Measurements from ENCODE around the gene RPS6KC1.

The RPS6KC1 gene

DNA sequence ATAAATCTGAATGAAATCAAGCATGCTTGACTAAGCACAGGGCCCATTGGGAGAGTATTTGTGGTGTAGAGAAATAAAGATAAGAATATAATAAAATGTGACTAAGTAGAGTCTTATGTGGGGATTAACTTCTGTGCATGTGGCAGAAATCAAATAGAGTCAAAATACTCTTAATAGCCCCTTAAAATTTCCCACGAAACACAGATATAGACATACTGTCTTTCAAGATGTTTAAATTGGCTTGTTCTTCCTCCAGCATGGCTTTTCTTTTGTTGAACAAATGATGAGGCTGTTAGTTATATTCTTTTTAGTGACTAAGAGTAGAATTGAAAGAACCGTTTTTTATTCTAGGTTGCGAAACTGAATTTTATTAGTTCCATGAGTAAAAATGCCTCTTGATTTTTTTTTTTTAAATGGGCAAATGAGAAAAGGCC lies 112.3 kb downstream of the RPS6KC1 start:
- TF ChIP-seq EZH2phosphoT487 (IDR thresholded peaks at IDR 0.05; ENCODE audit: borderline replicate concordance) = no peak
- TF ChIP-seq, protein P1, sequence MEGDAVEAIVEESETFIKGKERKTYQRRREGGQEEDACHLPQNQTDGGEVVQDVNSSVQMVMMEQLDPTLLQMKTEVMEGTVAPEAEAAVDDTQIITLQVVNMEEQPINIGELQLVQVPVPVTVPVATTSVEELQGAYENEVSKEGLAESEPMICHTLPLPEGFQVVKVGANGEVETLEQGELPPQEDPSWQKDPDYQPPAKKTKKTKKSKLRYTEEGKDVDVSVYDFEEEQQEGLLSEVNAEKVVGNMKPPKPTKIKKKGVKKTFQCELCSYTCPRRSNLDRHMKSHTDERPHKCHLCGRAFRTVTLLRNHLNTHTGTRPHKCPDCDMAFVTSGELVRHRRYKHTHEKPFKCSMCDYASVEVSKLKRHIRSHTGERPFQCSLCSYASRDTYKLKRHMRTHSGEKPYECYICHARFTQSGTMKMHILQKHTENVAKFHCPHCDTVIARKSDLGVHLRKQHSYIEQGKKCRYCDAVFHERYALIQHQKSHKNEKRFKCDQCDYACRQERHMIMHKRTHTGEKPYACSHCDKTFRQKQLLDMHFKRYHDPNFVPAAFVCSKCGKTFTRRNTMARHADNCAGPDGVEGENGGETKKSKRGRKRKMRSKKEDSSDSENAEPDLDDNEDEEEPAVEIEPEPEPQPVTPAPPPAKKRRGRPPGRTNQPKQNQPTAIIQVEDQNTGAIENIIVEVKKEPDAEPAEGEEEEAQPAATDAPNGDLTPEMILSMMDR (conservative IDR thresholded peaks at IDR 0.05; ENCODE audit: low read length) = no peak
- no peaks in the 10 kb centered on the region for H3K9me2 ChIP-seq (replicated peaks; ENCODE audit: low read depth, low read length)
- H3K9me3 ChIP-seq (ENCODE audit: insufficient read depth, low read depth, low read length) = no peaks in the 10 kb centered on the region
- H3K9ac ChIP-seq (ENCODE audit: low read depth, low read length, poor library complexity, severe bottlenecking) = no peak overlapping the region
- H4K20me1 ChIP-seq (ENCODE audit: insufficient read depth, low read length, poor library complexity, severe bottlenecking) = no peaks in the 10 kb centered on the region
- no peak overlapping the region for H2AFZ ChIP-seq (ENCODE audit: low read length)
- H3K27me3 ChIP-seq (ENCODE audit: insufficient read depth, low read length, poor library complexity, severe bottlenecking) = no peaks in the 10 kb centered on the region
- no peaks in the 10 kb centered on the region for H3F3A ChIP-seq (ENCODE audit: low read depth)
- no peaks in the 10 kb centered on the region for H3K36me3 ChIP-seq (ENCODE audit: insufficient read depth, low read length)
- no peak overlapping the region for H3K4me2 ChIP-seq (ENCODE audit: low read depth, low read length, poor library complexity, severe bottlenecking)
- no peaks in the 10 kb centered on the region for H3K4me1 ChIP-seq (ENCODE audit: insufficient read depth, low read length, poor library complexity, severe bottlenecking)
- H3K4me3 ChIP-seq (ENCODE audit: low read length, poor library complexity, severe bottlenecking) = no peak overlapping the region
- no peaks in the 10 kb centered on the region for H3K79me2 ChIP-seq (ENCODE audit: insufficient read depth, low read length)

DNA sequence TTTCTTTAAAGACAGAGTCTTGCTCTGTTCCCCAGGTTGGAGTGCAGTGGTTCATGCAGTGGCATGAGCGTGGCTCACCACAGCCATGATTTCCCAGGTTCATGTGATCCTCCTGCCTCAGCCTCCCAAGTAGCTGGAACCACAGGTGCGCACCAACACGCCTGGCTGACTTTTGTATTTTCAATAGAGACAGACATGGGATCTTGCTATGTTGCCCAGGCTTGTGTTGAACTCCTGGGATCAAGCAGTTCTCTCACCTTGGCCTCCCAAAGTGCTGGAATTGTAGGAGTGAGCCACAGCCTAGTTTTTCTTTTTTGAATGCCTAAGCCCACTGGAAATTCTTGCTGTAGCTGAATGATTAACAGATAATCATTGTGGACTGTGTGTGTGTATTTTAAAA lies 113.5 kb downstream of the RPS6KC1 start:
- TF ChIP-seq, protein P1 (conservative IDR thresholded peaks at IDR 0.05; ENCODE audit: low read length) = no peak
- TF ChIP-seq EZH2phosphoT487 (IDR thresholded peaks at IDR 0.05; ENCODE audit: borderline replicate concordance) = no peak

DNA sequence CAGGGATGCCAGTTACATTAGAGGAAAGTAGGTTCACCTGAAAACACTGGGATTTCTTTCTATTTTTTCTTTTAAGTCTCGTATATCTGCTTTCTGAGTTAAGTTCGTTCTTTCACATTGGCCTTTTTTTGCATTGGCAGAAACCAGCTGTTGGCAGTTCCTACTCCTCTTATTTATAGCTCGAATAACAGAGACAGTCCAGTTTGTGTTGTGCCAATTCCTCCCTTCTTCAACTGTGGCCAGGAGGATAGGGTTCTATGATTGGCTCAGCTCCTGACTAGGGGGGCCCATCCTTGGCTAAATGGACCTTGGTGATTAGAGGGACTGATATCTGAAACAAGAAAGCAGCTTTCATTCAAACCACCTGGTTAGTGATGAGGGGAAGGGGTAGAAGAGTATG lies 115.8 kb downstream of the RPS6KC1 start:
- Histone ChIP-seq H3K9me2 (replicated peaks; ENCODE audit: low read depth, low read length) (no peaks in the 10 kb centered on the region), H3K36me3 (ENCODE audit: insufficient read depth, low read length) (no peaks in the 10 kb centered on the region), H4K20me1 (ENCODE audit: insufficient read depth, low read length, poor library complexity, severe bottlenecking) (no peaks in the 10 kb centered on the region), H3K27me3 (ENCODE audit: insufficient read depth, low read length, poor library complexity, severe bottlenecking) (no peaks in the 10 kb centered on the region), H3K4me3 (ENCODE audit: low read length, poor library complexity, severe bottlenecking) (no peak overlapping the region), H3K4me1 (ENCODE audit: insufficient read depth, low read length, poor library complexity, severe bottlenecking) (no peaks in the 10 kb centered on the region), H3K9me3 (ENCODE audit: insufficient read depth, low read depth, low read length) (no peaks in the 10 kb centered on the region), H3K79me2 (ENCODE audit: insufficient read depth, low read length) (no peaks in the 10 kb centered on the region), H2AFZ (ENCODE audit: low read length) (no peak overlapping the region), H3F3A (ENCODE audit: low read depth) (no peaks in the 10 kb centered on the region), H3K9ac (ENCODE audit: low read depth, low read length, poor library complexity, severe bottlenecking) (no peak overlapping the region), H3K4me2 (ENCODE audit: low read depth, low read length, poor library complexity, severe bottlenecking) (no peak overlapping the region)
- TF ChIP-seq, protein P1 (conservative IDR thresholded peaks at IDR 0.05; ENCODE audit: low read length) = no peak
- TF ChIP-seq EZH2phosphoT487 (IDR thresholded peaks at IDR 0.05; ENCODE audit: borderline replicate concordance) = no peak

More for the DNA sequence above, 113.5 kb downstream of the RPS6KC1 start:
- Histone ChIP-seq H3K36me3 (ENCODE audit: insufficient read depth, low read length) (no peaks in the 10 kb centered on the region), H3K9ac (ENCODE audit: low read depth, low read length, poor library complexity, severe bottlenecking) (no peak overlapping the region), H2AFZ (ENCODE audit: low read length) (no peak overlapping the region), H3K4me2 (ENCODE audit: low read depth, low read length, poor library complexity, severe bottlenecking) (no peak overlapping the region), H3K79me2 (ENCODE audit: insufficient read depth, low read length) (no peaks in the 10 kb centered on the region), H3K4me1 (ENCODE audit: insufficient read depth, low read length, poor library complexity, severe bottlenecking) (no peaks in the 10 kb centered on the region), H3K9me2 (replicated peaks; ENCODE audit: low read depth, low read length) (no peaks in the 10 kb centered on the region), H3K9me3 (ENCODE audit: insufficient read depth, low read depth, low read length) (no peaks in the 10 kb centered on the region), H4K20me1 (ENCODE audit: insufficient read depth, low read length, poor library complexity, severe bottlenecking) (no peaks in the 10 kb centered on the region), H3F3A (ENCODE audit: low read depth) (no peaks in the 10 kb centered on the region), H3K27me3 (ENCODE audit: insufficient read depth, low read length, poor library complexity, severe bottlenecking) (no peaks in the 10 kb centered on the region), H3K4me3 (ENCODE audit: low read length, poor library complexity, severe bottlenecking) (no peak overlapping the region)

Measured in Loucy (cell line).